Measurements from ENCODE around the gene CASP7. TPM values are rescaled to one million over a fixed set of nuclear protein-coding genes. Genes with fewer than 3 reads are reported as not detected.
A peak's percentile ranks its signal among the peaks of the same experiment; 100 is the strongest.

The CASP7 gene
- total RNA-seq, 2 experiments from 2014 or later = 14.6 to 16.4 TPM

DNA sequence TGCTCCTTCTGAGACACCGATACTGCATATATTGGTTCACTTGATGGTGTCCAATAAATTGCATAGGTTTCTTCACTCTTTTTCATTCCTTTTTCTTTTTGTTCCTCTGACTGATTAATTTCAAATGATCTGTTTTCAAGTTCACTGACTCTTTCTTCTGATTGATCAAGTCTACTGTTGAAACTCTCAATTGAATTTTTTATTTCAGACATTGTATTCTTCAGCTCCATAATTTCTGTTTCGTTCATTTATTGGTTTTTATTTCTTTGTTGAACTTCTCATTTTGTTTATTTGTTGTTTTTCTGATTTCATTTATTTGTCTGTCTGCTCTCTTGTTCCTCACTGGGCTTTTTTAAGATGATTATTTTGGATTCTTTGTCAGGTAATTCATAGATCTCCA is 13.6 kb downstream of the CASP7 start:
- H3K4me1 Mint-ChIP-seq = peaks cover 14% of the 10 kb centered on the region
- intact Hi-C loops (cut with DNase I, micrococcal nuclease) = no loop called here
- ATAC-seq = no peak
- peaks cover 30% of the 10 kb centered on the region for H3K9me3 Mint-ChIP-seq (ENCODE audit: low read depth)
- CTCF ChIA-PET = interaction anchor here (0.6 to 0.9 kb wide), 3 partner anchors 14 to 409 kb away, joined by 3 to 4 read pairs (median 3); partner anchors contain the start of gene CASP7
- H3K27ac Mint-ChIP-seq = no peak overlapping the region
- POLR2A ChIA-PET = no interaction called here
- H3K36me3 Mint-ChIP-seq (ENCODE audit: low read depth) = peaks cover 65% of the 10 kb centered on the region
- no peak for DNase-seq
- no peaks in the 10 kb centered on the region for H3K27me3 Mint-ChIP-seq
- H3K4me3 Mint-ChIP-seq = no peak overlapping the region

GRCh38 chr10:113695691-113696090 is 16.0 kb downstream of the CASP7 start:
- Mint-ChIP-seq H3K4me1 (no peaks in the 10 kb centered on the region), H3K4me3 (no peak overlapping the region), H3K27ac (no peak overlapping the region), H3K9me3 (ENCODE audit: low read depth) (peaks cover 18% of the 10 kb centered on the region), H3K36me3 (ENCODE audit: low read depth) (peaks cover 61% of the 10 kb centered on the region), H3K27me3 (no peaks in the 10 kb centered on the region)
- ATAC-seq (no peak), DNase-seq (no peak)
- ChIA-PET POLR2A (no interaction called here), CTCF (no interaction called here)
- intact Hi-C loops (cut with DNase I, micrococcal nuclease) = no loop called here

DNA sequence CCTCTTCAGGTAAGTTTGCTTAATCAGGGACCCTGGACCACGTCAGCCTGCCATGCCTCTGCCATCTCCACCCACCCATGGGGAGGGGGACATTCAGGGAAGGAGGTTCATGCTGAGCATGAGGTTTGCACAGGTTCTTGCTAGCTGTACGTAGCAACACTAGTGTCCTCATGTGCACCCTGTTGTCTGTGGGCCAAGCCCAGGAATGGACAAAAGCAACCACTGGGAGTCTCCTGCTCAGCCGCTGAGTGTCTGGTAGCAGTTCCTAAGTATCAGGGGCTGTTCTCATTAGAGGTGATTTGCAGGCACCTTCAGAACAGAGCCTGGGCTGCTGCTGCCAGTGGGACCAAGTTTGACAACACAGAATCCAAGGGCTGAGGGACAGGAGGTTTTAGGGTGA is 17.9 kb downstream of the CASP7 start:
- POLR2A ChIA-PET = no interaction called here
- no peak for ATAC-seq
- intact Hi-C loops (cut with DNase I, micrococcal nuclease) = no loop called here
- Mint-ChIP-seq H3K4me3 (no peak overlapping the region), H3K9me3 (ENCODE audit: low read depth) (peaks cover 13% of the 10 kb centered on the region), H3K27me3 (no peaks in the 10 kb centered on the region), H3K27ac (no peak overlapping the region), H3K4me1 (no peaks in the 10 kb centered on the region), H3K36me3 (ENCODE audit: low read depth) (peaks cover 51% of the 10 kb centered on the region)
- CTCF ChIA-PET = interaction anchor here (1.0 kb wide), 1 partner anchor 18 kb away, joined by 3 read pairs; the partner anchor contains the start of gene CASP7
- DNase-seq = no peak

DNA sequence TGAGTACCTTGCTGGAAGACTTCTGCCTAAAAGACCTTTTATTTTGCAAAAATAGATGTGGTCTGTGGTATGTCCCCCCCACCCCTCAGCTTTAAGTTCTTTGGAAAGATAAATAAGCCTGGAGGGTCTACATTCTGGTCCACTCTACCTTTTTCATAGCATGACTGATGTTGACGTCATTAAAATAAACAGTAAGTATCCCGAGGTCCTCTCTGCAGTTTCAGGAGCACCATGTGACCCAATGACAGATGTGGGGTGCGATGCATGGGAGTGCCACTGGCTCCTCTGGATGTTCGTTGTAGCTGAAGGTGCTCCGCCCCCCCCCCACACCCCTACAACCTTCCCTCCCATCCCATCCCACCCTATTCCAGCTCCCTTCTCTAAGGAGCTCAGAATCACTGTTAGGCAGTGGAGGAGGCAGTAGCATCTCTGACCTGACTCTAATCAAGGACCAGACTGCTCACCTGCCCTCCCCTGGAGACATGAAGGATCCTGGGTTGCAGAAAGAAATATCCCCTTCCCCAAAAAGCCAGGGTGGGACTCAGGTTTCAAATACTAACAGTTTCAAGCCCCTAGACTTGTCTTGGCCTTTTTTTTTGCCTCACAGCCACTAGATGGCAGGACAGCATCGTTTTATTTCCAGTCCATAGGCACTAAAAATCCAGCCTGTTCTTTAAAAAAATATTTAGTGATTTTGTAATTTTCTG is 25.1 kb downstream of the CASP7 start:
- H3K4me3 Mint-ChIP-seq = no peak overlapping the region
- ChIA-PET POLR2A (no interaction called here), CTCF (interaction anchor here (0.6 to 1.9 kb wide), 5 partner anchors 16 to 534 kb away, joined by 3 to 8 read pairs (median 4); partner anchors contain the start of gene VWA2)
- H3K27ac Mint-ChIP-seq = no peak overlapping the region
- intact Hi-C loops (cut with DNase I, micrococcal nuclease) = loop anchor here (1.0 to 5.0 kb wide), 2 partner anchors 93 to 399 kb away; no protein-coding TSS in a partner anchor
- peaks cover 8% of the 10 kb centered on the region for H3K36me3 Mint-ChIP-seq (ENCODE audit: low read depth)
- H3K9me3 Mint-ChIP-seq (ENCODE audit: low read depth) = no peaks in the 10 kb centered on the region
- no peak for ATAC-seq
- peaks cover 29% of the 10 kb centered on the region for H3K4me1 Mint-ChIP-seq
- H3K27me3 Mint-ChIP-seq = no peaks in the 10 kb centered on the region
- DNase-seq = peak; percentile 41

DNA sequence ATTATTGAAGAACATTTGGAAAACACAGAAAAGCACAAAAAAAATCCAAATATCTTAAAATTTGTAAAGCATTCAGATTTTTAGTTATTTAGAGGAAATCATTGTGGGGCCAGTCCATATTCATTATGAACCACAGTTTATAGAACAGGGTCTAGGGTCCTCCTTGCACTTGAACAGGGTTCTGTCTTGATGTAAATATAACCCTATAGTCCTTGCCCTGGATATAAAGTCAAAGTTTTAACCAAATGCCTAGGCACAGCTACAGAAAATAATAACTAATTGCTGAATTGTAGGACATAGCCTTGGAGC is 25.6 kb downstream of the CASP7 start:
- H3K4me3 Mint-ChIP-seq = no peak overlapping the region
- H3K4me1 Mint-ChIP-seq = peaks cover 29% of the 10 kb centered on the region
- H3K27ac Mint-ChIP-seq = no peak overlapping the region
- ChIA-PET CTCF (interaction anchor here (0.6 to 1.9 kb wide), 7 partner anchors 11 to 599 kb away, joined by 3 to 8 read pairs (median 4); partner anchors contain the start of gene VWA2), POLR2A (no interaction called here)
- DNase-seq = no peak
- intact Hi-C loops (cut with DNase I, micrococcal nuclease) = loop anchor here (1.0 to 5.0 kb wide), 2 partner anchors 92 to 398 kb away; no protein-coding TSS in a partner anchor
- no peaks in the 10 kb centered on the region for H3K9me3 Mint-ChIP-seq (ENCODE audit: low read depth)
- no peaks in the 10 kb centered on the region for H3K27me3 Mint-ChIP-seq
- ATAC-seq = no peak
- peaks cover 8% of the 10 kb centered on the region for H3K36me3 Mint-ChIP-seq (ENCODE audit: low read depth)

- Mint-ChIP-seq H3K4me3 (no peak overlapping the region), H3K36me3 (ENCODE audit: low read depth) (peaks cover 6% of the 10 kb centered on the region), H3K27me3 (no peaks in the 10 kb centered on the region), H3K9me3 (ENCODE audit: low read depth) (no peaks in the 10 kb centered on the region), H3K27ac (peak overlapping the region; percentile 17), H3K4me1 (peaks cover 29% of the 10 kb centered on the region)
- ATAC-seq (no peak), DNase-seq (no peak)
- ChIA-PET CTCF (interaction anchor here (1.4 kb wide), 1 partner anchor 10 kb away, joined by 4 read pairs; no protein-coding TSS in a partner anchor), POLR2A (no interaction called here)
- intact Hi-C loops (cut with DNase I, micrococcal nuclease) = loop anchor here in 1 of 2 experiments (5.0 kb wide), 1 partner anchor 91 kb away; no protein-coding TSS in a partner anchor
Observed at GRCh38 chr10:113706623-113707022, 26.9 kb downstream of the CASP7 start.

GRCh38 chr10:113708640-113709039 is 28.9 kb downstream of the CASP7 start:
- Mint-ChIP-seq H3K36me3 (ENCODE audit: low read depth) (peaks cover 9% of the 10 kb centered on the region), H3K4me3 (no peak overlapping the region), H3K4me1 (peaks cover 29% of the 10 kb centered on the region), H3K27me3 (no peaks in the 10 kb centered on the region), H3K9me3 (ENCODE audit: low read depth) (no peaks in the 10 kb centered on the region), H3K27ac (no peak overlapping the region)
- ChIA-PET CTCF (no interaction called here), POLR2A (no interaction called here)
- ATAC-seq (no peak), DNase-seq (no peak)
- intact Hi-C loops (cut with DNase I, micrococcal nuclease) = loop anchor here in 1 of 2 experiments (5.0 kb wide), 1 partner anchor 89 kb away; no protein-coding TSS in a partner anchor

GRCh38 chr10:113709221-113709838 is 29.6 kb downstream of the CASP7 start:
- Mint-ChIP-seq H3K36me3 (ENCODE audit: low read depth) (peaks cover 13% of the 10 kb centered on the region), H3K9me3 (ENCODE audit: low read depth) (no peaks in the 10 kb centered on the region), H3K4me3 (no peak overlapping the region), H3K27ac (no peak overlapping the region), H3K27me3 (no peaks in the 10 kb centered on the region), H3K4me1 (peaks cover 29% of the 10 kb centered on the region)
- ChIA-PET CTCF (no interaction called here), POLR2A (no interaction called here)
- DNase-seq (no peak), ATAC-seq (no peak)
- intact Hi-C loops (cut with DNase I, micrococcal nuclease) = loop anchor here in 1 of 2 experiments (5.0 kb wide), 1 partner anchor 88 kb away; no protein-coding TSS in a partner anchor

DNA sequence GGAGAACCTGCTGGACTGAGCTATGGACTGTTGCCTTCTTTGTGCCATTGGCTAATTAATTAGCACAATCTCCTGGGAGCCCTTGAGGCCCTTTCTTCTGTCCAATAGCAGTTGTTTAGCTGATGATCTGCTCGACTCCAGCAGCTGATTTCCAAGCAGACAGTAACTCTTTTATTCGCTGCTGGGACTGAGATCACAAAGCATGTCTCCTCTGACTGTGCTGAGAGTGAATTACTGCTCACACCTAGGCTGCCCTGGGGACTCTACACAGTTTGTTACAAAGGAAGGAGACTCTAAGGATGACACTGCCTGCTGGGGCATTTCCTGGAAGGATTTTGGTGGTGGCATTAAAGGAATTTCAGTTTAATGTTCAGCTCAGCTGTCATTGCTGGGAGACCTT is 31.4 kb downstream of the CASP7 start:
- intact Hi-C loops (cut with DNase I, micrococcal nuclease) = no loop called here
- H3K27ac Mint-ChIP-seq = no peak overlapping the region
- CTCF ChIA-PET = interaction anchor here (0.7 kb wide), 1 partner anchor 9 kb away, joined by 3 read pairs; no protein-coding TSS in a partner anchor

GRCh38 chr10:113712024-113712423 is 32.3 kb downstream of the CASP7 start:
- POLR2A ChIA-PET = no interaction called here
- Mint-ChIP-seq H3K27ac (no peak overlapping the region), H3K4me3 (no peak overlapping the region), H3K9me3 (ENCODE audit: low read depth) (no peaks in the 10 kb centered on the region), H3K27me3 (no peaks in the 10 kb centered on the region), H3K36me3 (ENCODE audit: low read depth) (peaks cover 18% of the 10 kb centered on the region), H3K4me1 (peaks cover 21% of the 10 kb centered on the region)
- DNase-seq (no peak), ATAC-seq (no peak)
- CTCF ChIA-PET = no interaction called here
- intact Hi-C loops (cut with DNase I, micrococcal nuclease) = no loop called here

More for the DNA sequence above, 31.4 kb downstream of the CASP7 start:
- peaks cover 29% of the 10 kb centered on the region for H3K4me1 Mint-ChIP-seq
- peaks cover 18% of the 10 kb centered on the region for H3K36me3 Mint-ChIP-seq (ENCODE audit: low read depth)
- no peaks in the 10 kb centered on the region for H3K27me3 Mint-ChIP-seq
- H3K9me3 Mint-ChIP-seq (ENCODE audit: low read depth) = no peaks in the 10 kb centered on the region
- no peak overlapping the region for H3K4me3 Mint-ChIP-seq
- ATAC-seq = no peak
- no peak for DNase-seq
- POLR2A ChIA-PET = no interaction called here

DNA sequence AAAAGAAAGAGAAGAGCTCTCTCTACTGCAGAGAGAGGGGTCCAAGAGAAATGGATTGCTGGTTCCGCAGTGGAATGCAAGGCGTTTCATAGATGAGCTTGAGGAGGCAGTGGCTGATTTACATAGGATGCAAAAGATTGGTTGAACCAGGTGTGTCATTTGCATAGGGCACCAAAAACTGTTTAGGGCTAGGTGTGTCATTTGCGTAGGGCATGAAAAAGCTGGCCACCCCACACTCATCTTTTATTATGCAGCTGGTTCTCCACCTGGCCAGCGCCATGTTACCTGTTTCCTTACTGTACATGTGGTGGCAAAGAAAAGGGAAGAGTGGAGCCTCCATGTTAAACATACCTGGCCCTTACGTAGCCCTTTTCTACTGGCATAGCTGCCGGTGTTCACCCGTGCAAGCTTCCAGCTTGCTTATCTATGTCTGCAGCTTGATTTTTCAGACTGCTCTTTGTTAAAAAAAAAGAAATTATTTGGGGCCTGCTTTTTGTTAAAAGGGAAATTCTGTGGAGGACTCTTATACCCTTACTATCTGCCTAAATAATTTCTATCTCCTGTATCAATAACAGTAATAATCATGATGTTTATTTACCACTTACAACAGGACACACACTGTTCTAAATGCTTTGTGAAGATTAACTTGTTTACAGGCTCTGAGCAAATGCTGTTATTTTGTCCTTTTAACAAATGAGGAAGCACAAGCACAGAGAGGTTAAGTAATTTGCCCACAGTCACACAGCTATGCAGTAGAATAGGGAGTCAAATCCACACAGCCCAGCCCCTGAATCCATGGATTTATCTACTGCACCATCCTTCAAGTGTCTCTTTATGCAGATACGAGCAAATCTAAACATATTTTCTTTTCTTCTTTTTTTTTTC is 33.3 kb downstream of the CASP7 start:
- ATAC-seq = no peak
- no peak for DNase-seq
- peaks cover 16% of the 10 kb centered on the region for H3K4me1 Mint-ChIP-seq

More for the DNA sequence above, 33.3 kb downstream of the CASP7 start:
- H3K27me3 Mint-ChIP-seq = no peaks in the 10 kb centered on the region
- intact Hi-C loops (cut with DNase I, micrococcal nuclease) = no loop called here
- H3K27ac Mint-ChIP-seq = no peak overlapping the region
- peaks cover 18% of the 10 kb centered on the region for H3K36me3 Mint-ChIP-seq (ENCODE audit: low read depth)
- no peak overlapping the region for H3K4me3 Mint-ChIP-seq
- ChIA-PET CTCF (interaction anchor here (0.5 kb wide), 1 partner anchor 1655 kb away, joined by 3 read pairs; no protein-coding TSS in a partner anchor), POLR2A (no interaction called here)
- H3K9me3 Mint-ChIP-seq (ENCODE audit: low read depth) = no peaks in the 10 kb centered on the region
